Effector CD8-positive, alpha-beta T cell (primary cell): ENCODE measurements around the gene XPA.
"Not testable (repeated sequence)": the region's sequence is repeated elsewhere in the genome, so short reads cannot be mapped to it uniquely, and the experiment has no call there.

Experiments used
- DNase-seq: peaks from one replicate; lab custom pipeline; 2025; lab: John Stamatoyannopoulos, UW

XPA gene

DNA sequence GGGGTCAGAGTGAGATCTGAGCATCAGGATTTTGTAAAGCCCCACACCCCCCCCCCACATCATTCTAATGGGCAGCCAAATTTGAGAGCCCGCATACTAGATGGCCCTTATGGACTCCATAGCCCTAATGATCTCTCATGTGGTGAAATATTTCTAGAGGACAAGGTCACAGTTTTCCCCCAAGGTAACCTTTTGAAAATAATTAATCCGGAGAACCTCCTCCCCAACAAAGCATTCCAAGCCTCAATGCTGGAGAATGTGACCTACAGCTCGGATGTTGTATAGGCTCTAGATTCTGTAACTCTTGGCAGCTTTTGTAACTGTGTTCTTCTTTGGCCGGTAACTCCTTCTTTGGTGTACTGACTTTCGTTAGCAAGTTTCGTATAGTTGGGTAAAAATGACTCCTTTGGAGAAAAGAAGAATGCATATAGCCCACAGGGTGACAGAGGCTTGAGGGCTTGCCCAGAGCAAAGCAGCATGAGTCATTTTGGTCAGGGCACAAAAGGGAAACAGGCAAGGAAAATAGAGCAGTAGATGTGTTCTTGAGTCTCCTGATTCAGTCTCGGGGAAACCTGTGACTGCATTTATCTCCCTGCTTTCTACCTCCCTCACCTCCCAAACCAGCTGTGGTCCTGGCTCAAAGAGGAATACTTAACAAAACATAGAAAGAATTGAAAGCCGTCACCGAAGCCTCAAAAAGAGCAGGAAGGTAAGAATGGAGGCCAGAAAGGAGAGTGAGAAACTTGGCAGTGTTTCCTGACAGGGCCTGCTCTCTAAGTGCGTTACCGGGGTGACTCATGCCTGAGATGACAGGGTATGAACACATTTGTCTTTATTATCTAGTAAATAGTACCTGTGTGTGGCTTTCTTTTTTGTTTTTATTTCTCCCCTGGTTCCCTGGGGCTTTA, 6.6 kb upstream of the XPA start:
- DNase-seq: no peak

DNA sequence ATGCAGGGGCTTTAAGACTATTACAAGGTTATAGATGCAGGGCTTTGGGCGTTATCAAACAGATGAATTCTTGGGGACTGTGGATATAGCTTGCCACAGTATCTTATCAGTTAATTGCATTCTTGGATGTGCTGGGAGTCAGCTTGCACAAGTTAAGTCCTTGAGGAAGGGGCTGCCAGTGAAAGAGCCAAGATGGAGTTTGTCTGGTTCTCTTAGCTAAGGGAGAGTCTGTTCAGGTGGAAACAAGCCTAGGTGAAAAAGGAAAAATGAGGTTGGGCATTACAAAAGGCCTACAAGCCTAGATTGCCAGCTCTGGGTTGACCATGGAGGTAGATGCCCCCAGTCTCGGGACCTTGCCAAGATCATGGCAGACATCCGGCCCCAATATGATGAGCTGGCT, 2.7 kb upstream of the XPA start:
- not testable (repeated sequence) for DNase-seq

DNA sequence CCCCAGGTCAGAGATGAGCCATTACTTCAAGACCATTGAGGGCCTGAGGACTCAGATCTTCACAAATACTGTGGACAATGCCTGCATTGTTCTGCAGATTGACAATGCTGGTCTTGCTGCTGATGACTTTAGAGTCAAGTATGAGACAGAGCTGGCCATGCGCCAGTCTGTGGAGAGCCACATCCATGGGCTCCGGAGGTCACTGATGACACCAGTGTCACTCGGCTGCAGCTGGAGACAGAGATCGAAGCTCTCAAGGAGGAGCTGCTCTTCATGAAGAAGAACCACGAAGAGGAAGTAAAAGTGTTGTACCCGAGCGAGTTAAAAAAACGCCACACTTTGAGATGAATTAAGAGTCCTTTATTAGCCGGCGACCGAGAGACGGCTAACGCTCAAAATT, 2.1 kb upstream of the XPA start:
- not testable (repeated sequence) for DNase-seq

DNA sequence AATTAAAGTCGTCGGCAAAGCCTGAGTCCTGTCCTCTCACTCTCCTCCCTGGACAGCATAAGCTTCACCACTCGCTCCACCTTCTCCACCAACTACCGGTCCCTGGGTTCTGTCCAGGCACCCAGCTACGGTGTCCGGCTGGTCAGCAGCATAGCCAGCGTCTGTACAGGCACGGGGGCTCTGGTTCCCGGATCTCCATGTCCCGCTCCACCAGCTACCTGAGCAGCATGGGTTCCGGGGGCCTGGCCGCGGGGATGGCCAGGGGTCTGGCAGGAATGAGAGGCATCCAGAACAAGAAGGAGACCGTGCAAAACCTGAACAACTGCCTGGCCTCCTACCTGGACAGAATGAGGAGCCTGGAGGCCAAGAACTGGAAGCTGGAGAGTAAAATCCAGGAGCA, 1.7 kb upstream of the XPA start:
- no peak for DNase-seq

DNA sequence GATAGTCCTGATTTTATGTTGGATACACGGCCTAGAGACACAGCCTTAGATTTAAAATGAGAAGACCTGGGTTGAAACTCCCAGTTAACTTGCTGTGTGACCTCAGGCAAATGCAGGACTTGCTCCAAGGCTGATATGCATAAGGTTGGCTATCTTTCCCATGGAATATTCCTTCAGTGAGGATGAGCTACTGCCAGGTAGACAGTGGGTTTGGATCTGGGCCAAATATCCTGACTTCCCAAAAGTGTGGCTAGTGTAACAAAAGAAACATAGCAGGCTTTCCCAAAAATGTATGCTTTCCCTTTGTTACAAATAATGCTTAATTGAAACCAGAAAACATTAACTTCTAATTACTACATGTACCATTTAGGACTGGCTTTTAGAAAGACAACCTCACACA, 697 bp upstream of the XPA start:
- no peak for DNase-seq

DNA sequence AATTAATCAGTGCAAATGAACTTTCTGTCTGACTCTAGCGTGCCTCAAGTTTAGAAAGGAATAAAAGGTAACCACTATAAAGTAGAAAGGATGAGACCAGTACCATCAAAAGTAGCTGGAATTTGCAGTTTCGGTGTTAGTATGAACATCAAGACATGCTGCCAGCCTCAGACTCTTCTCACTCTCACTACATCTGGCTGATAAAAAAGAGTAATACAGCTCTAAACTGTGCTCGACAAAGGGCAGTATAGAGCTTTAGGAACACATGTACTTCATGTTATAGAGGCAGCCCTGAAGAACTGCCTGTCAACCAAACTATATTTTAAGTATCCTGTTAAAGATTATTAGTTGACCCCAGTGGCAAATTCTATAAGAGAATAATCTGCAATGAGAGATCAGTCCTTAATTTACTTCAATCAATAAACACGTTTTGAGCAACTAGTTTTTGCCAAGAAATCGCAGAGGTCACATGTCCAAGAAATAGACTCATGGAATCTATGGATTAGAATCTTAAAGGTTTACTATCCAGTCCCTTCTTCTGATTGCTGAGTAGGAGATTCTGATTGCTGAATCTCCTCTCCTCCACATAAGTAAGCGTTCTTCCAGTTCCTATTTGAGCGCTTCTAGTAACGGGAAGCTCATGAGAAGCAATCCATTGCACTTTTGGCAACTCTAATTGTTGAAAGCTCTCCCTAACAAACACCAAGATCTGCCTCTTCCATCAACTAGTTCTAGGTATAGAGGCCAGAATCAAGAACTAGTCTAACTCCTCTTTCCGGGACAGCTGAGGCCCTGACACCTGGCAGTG, 941 bp downstream of the XPA start:
- DNase-seq: no peak

DNA sequence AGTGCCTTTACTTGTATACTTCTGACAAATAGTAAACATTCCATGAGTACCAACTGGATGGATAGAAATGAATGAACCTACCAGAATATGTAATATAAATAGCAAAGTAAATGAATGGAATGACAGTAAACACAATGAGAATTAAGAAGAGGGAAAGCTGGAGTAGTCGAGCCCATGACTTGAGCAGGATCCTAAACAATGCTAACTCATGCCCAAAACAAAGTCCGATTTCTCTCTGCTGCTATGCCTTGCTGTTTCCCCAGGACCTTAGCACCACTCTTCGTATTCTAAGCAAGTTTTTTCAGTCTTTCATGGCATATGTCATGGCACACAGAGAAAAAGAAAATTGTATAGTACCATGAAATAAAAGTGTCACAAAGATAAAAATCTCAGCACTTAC, 1.8 kb downstream of the XPA start:
- no peak for DNase-seq

DNA sequence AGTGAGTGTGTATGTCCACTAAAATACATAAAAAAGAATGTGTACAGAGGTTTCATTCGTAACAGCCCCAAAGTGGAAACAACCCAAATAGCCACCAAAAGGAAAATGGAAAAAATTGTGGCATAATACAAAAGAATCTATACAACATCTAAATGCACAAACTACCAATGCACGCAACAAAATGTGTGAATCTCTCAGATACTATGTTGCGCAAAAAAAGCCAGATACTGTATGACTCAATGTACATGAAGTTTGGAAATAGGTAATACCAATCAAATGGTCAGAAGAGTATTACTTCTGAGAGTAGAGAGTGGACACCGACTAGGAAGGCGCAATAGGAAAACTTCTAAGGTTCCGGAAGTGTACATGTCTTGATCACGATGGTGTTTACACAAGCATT, 2.4 kb downstream of the XPA start:
- DNase-seq: no peak

DNA sequence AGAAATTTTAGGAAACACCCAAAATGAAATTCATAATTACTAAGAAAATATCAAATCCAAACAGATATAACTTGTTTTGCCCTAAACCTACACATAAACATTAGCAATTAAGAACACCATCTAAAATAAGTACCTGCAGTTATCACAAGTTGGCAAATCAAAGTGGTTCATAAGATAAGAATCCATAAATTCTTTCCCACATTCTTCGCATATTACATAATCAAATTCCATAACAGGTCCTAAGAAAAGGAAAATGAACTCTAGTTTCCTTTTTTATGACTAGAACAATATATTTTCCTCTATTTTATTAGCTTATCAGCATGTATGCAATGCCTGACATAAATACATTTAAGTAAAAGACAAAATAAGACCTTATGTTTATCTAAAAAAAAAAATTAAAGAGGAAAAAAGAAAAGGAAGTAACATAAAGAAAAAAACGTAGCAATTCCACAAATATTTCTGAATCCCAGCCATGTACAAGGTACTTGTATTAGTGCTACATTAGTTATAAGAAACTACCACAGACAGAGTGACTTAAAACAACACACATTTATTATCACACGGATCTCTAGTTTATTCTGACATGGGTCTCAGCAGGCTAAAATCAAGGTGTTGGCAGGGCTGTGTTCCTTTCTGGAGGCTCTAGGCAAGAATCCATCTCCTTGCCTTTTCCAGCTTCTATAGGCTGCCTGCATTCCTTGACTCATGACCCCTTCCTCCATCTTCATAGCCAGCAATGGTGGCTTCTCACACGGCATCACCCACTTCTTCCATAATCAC, 7.5 kb downstream of the XPA start:
- DNase-seq: no peak

DNA sequence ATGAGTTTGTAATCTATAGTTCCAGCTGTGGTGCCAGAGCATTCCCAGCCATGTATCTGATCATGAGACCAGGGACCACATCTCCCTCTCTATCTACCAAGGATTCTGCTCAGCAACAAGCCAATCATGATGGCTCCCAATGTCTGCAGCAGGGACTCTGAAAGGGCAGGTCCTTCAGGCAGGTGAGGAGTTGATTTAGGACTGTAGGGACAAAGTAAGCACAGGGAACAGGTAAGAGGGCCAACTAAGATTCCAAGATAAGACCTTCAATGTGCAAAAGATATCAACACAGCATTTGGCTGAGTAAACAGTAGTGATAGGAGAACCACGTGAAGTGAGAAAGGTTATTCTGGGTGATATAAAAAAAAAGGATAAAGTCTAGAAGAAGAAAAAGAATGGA, 8.5 kb downstream of the XPA start:
- DNase-seq: no peak

DNA sequence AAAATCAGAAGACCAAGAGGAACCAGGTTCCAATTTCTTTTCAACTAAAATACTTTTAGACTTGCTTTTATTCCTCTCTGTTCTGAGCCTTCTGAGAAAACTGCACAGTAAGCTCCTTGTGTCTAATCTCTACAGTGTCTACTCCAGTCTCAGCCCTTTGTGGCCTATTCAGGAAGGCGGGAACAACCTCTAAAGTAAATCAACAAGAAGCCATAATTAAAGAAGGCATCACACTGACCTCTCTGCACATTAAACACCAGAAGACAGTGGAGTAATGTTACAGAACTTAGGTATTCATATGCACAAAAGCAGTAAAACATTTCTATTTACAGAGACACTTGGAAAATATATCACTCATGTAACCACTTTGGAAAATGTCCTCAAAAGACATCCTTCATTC, 14.9 kb downstream of the XPA start:
- no peak for DNase-seq

DNA sequence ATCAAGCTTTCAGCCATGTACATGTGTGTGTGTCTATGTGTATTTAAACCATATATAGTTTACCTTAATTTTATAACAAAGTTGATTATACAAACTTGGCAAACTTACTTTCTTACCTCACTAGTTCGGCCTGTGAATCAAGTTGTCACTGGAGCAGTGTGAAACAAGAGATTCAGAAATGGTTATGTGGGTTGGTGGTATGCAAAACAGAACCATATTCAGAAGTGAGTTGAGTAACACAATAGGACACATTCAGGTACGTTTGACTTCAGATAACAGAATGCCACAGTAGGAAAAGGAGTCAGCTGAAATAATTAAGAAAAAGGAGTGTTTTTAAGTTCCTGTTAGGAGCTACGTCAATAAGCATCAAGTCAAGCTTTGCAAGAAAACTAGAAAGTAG, 21.5 kb downstream of the XPA start:
- DNase-seq: no peak

DNA sequence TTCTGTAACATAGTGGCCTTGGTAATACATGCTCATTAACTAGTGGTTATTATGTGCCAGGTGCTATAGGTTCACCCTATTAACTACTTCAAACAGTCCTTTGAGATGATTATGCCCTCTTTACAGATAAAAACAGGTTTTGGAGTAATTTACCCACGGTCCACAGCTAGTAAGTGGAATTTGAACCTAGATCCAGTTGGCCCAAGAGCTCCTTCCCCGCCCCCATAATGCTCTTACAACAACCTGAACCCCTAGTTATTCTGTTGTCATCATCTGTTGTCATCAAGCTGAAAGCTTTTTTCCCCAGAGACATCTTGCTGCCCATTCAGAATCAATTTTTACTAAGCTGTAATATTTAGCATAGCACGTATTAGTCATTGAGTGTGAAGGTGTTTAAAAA, 23.2 kb downstream of the XPA start:
- no peak for DNase-seq

DNA sequence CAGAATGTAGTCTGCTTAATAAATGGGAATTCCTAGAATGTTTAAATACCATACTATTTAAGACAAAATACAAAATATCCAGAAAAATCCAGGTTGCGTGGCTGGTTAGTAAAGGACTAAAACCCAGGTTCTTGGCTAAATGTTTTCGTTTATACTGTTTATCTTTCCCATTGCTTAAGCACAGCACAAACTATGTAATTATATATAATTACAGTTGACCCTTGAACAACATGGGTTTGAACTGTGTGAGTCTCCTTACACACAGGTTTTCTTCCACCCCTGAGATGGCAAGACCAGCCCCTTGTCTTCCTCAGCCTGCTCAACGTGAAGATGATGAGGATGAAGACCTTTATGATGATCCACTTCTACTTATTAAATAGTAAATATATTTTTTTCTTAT, 24.7 kb downstream of the XPA start:
- DNase-seq: no peak

DNA sequence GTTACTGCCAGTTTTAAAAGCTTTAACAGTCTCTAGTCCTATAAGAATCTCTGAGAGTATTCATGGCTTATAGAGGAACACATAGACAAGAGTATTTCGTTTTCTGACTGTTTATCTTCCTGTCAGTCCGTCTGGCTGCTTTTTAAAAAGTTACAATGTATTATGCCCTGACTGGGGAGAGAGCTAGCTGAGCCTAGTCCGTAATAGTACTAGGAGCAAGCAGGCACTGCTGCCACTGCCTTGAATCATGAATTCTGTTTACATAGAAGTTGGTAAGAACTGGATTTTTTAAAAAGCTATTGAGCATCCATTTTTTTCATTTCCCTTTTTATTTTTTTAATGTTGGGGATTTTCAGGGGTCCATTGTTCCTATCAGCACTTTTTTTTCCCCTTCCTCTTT, 26.6 kb downstream of the XPA start:
- no peak for DNase-seq

DNA sequence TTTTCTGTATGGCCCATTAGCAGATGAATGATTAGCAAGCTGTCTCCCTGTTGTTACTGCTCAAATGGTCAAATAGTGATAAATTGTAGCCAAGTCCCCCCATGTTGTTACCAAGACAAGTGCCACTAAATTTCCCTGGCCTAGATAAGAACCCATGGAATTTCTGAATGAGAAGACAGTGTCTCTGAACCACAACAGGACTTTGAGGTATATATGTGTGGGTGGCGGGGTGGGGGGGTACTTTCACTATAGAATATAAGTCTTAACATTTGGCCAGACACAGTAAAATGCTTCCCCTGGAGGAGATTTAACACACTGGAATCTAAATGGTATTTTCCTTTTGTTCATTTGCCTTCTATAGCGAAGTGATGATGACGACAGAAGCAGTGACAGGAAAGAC, 28.7 kb downstream of the XPA start:
- DNase-seq: no peak

DNA sequence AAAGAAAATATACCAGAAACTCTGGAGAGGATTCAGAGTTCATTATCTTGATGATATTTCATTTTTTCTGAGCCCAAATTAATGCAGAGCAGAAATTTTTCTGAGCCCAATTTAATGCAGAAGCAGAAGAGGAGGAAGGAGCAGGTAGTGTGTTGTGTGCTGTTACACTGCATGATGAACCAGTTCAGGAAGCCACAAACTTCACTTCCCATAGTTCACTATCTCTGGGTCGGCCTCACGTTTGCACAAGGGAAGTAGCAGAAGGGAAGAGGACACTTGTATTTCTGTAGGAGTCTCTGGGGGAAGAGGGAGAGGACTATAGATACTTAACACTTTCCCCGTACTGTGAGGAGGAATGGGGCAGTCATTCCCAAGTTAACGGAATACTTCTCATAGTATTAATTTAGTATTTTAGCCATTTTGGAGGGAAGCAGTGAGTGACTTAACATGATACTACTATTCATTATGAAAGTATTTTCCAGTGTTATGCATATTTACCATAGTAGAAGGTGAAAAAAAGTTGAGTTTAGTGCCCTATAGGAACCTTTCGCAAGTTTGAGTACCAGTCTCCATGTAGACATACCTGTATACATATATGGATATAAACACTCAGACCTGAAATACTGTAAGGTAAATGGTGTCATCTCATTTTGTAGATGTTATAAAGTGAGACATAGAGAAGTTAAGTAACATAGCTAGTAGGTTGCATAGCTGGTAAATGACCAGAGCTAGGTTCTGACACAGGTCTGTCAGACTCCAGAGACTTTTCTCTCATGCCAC, 30.0 kb downstream of the XPA start:
- no peak for DNase-seq

DNA sequence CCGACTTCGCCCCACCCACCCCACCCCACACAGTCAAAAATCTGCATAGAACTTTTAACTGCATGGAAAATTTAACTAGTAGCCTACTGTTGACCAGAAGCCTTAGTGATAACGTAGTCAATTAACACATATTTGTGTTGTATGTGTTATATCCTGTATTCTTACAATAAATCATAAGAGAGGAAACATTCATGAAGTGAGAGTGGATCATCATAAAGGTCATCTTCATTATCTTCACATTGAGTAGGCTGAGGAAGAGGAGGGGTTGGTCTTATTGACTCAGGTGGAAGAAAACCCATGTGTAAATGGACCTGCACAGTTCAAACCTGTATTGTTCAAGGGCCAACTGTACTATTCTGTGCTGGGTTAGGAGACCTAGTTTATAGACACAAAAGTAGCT, 31.4 kb downstream of the XPA start:
- DNase-seq: no peak

DNA sequence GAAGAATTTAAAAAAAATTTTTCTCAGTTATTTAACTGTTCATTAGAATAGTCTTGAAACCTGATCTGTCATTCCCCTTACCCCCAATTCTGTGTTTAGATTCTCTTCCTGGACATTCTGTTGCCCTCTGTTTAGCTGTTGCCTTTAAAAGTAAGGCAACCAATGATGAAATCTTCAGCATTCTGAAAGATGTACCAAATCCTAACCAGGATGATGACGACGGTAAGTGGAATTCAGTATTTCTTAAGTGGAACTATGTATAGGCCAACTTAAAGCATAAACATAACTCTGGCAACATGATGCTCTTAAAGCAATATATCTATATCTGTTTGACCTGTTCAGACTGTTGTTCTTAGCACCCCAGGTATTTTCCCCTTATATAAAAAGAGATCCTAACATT, 36.3 kb downstream of the XPA start:
- DNase-seq: no peak

DNA sequence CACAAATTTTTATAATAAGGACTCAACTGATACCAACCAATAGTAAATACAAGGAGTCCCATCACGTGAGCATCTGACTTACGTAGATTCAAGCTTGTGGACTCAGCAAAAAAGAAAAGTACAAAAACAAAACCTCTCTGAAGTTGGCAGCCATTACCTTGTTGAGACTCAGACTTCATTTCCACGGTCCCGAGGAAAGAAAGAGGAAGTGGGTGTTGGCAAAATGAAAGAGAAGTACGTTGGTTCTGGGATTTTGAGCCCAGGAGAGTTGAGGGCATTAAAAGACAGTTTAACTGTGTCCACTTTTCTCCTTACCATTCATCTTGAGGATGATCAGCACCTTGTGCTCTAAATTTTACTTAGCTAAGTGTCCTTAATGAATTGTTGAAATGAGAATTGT, 36.8 kb downstream of the XPA start:
- DNase-seq: no peak

DNA sequence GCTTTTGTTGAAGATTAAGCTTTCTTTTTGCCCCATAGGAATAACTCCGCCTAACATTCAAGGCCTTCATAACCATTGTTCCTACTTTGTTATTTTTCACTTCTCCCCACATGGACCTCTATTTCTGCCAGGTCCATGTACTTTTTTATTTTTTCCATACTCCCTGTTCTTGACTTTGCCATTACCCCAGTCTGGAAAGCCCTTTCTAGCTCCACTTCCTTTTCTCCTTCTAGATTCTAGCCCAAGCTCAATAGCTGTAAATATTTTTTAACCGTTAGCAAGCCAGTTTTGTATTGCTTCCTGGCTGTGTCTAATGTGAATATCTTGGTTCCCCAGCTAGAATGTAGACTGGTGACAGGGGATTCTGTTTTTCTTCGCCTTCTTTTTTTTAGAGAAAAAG, 37.4 kb downstream of the XPA start:
- no peak for DNase-seq

DNA sequence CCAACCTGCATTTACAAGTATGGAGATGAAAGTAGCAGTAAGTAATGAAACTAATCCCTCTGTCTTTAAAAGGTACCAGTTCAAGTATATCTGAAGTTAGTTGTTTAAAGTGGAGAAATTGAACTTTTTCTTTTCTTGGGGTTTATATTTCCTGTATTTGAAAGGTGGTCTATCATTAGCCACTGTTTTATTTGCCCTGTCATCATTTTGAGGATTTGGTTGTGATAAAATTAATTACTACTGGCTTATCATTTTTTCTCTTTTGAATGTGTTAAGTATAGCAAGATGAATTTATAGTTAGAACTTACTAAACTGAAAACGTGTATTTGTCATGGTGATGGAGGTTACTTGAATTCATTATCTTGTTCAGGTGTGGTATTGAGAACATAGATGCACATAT, 38.4 kb downstream of the XPA start:
- no peak for DNase-seq
